ENCODE results near the gene LRRK1.

LRRK1 gene

DNA sequence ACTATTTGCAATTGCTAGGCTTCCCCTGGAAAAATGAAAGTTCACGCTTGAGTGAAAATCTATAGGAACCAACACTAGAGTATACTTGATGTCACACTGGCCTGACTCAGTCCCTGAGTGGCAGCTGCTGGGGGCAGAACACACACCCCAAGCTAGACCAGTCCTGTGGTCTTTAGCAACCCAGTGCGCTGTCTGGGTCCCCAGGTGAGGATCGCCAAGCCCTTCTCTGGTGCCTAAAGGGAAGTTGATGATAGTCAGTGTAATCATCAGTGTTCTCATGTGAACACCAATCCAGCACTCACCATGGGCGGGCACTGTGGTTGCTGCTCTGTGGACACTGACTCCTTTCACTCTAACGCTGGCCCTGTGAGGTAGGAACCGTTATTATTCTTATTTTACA, 28.3 kb upstream of the LRRK1 start:
- no peak for DNase-seq (ENCODE audit: low read depth)

DNA sequence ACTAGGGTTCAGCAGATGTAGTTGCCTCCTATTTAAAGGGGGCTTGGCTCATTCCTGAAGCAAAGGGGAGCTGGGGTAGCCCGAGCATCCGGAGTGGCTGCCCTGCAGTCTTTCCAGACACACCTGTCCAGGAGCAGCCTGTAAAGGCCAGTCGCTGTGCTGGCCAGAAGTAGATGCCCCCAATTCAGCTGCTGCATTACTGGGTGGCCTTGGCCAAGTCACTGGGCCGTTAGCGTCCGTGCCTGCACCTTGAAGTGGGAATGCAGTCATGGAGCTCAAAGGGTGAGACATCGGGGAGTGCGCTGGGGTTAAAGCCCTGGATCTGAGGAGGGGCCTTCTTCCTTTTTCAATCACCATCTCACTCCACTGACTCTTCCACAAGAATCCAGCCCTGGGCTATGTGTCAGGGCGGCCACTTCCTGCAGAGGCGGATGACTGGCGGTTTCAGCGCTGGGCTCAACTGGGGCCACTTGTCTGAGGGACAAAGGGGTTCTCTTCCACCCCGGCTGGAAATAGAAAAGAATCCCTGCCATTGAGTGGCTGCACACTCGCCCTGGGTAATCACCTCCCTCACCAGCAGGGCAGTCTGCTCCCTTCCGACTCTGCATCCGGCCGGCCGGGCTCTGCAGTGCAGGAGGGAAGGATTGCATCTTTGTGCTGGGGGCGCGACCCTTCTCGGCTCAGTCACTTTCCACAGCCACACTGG, 27.7 kb upstream of the LRRK1 start:
- DNase-seq (ENCODE audit: low read depth): no peak

DNA sequence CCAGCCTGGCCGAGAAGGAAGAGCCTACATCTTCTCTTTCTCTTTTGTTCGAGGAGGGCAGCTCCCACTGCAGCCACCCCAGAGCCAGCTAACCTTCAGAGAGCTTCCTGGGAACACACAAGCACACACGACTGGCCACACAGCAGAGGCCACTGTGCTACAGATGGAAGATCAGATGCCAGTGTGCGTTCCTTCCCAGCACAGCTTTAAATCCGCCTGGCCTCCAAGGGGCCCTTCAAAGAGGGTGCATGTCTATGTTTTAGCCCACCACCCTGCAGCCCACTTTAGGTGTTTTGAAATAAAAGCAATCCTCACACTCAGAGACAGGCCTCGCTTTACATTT, 27.2 kb upstream of the LRRK1 start:
- no peak for DNase-seq (ENCODE audit: low read depth)

- DNase-seq (ENCODE audit: low read depth): no peak
These were observed 25.7 kb upstream of the LRRK1 start for GRCh38 chr15:100893261-100893963.

DNA sequence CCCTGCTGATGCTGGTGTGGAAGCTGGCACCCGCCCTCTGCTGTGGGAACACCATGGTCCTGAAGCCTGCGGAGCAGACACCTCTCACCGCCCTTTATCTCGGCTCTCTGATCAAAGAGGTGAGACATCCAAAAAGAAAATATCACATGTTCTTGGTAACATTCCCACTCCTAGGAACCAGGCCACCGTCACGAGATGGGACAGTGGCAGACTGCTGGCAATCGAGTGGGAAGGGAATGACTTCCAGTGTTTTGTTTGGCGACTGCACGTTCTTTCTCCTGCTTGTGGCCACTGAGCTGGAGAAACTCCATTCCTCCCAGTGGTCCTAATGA, 25.2 kb upstream of the LRRK1 start:
- no peak for DNase-seq (ENCODE audit: low read depth)

DNA sequence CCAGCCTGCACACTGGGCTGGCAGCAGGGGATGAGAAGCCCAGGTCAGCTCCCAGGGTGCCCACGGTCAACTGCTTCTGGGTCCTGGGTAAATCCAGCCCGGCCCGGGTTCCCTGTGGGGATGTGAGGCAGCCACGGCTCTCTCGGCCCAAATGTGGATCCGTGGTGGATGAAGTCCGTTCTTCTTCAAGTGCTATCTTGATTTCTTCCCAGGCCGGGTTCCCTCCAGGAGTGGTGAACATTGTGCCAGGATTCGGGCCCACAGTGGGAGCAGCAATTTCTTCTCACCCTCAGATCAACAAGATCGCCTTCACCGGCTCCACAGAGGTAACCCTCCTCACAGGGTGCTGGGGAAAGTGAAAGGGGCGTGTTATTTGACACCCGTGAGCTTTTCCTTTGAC, 23.4 kb upstream of the LRRK1 start:
- no peak for DNase-seq (ENCODE audit: low read depth)

DNA sequence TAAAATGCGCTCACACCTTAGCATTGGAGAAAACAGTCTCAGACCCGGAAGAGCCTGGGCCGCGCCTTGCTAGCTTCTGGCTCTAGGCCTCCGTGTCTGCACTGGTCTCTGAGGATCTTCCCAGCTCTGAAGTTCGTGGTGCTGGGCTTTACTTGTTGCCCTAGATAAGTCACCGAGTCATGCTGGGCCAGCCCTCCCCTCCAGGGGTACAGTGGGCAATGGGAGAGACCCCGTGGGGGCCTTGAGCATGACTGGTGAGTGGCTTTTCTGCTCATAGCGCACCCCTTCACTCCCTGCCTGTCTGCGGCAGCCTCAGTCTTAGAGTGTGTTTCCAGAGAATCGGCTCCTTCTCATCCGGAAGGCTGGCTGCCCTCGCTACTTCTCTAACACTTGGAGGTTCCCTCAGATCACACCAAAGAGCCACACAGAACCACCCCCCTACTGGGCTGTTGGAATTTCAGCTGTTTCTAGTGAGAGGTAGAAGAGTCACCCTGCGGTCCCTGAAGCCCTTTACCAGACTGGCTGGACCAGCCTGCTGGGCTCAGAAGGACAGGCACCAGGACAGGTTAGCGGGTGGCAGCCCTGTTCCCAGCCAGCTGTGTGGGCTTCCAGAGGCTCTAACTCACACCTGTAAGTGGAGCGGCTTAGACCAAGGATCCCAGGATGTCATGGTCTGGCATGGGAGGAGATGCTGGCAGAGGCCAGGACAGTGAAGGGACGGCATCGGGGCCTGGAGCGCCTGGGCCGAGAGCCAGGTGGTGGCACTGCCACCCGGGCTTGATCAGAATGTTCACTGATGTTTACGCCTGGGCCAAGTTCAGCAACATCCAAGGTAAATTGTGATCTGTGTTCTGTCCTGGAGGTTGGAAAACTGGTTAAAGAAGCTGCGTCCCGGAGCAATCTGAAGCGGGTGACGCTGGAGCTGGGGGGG, 21.7 kb upstream of the LRRK1 start:
- DNase-seq (ENCODE audit: low read depth): no peak

DNA sequence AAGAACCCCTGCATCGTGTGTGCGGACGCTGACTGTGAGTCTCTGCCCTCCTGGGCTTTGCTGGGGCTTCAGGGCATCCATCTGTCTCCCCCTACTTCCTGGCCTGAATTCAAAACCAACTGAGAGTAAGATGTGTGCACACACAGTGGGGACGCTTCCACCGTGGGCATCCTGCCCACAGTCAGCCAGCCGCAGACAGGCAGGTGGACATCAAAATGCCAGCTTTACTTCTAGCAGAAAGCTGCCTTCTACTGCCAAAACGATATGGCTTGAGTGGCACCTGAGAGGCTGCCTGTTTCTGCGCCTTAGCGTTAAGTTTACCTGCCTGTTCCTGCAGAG, 21.0 kb upstream of the LRRK1 start:
- no peak for DNase-seq (ENCODE audit: low read depth)

DNA sequence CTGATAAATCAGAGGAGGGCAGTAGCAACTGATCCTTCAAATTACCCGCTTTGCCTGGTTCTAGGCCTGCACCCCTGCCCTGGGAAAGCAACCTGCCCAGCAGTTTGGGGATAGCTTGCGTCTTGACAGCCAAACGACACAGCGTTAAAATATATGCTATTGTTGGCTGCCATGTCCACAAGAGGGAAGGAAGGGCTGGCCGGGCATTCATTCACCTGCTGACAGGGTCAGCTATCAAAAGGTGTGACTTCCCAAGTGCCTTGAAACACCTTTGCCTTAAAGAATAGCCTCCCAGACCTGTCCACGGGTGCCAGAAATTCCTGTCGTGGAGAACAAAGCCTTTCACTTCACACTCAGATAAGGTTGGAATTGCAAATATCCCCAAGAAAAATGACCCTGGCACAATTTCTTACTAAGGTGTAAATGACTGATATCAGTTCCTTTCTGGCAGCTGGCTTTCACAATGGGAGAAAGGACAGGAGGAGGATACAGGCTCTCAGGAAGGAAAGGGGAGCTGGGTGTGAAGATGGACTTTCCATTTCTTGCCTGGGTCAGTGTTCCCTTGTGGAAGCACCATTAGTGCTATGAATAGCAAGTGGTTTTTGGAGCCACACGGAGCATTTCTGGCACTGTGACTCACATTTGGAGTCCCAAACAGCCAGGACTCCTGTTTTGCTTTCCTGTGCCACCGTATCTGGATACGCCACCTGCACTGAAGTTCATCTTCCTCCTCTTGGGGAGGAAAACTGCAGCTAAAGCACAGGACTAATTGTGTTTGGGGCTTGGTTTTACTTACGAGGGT, 20.3 kb upstream of the LRRK1 start:
- DNase-seq (ENCODE audit: low read depth): no peak

DNA sequence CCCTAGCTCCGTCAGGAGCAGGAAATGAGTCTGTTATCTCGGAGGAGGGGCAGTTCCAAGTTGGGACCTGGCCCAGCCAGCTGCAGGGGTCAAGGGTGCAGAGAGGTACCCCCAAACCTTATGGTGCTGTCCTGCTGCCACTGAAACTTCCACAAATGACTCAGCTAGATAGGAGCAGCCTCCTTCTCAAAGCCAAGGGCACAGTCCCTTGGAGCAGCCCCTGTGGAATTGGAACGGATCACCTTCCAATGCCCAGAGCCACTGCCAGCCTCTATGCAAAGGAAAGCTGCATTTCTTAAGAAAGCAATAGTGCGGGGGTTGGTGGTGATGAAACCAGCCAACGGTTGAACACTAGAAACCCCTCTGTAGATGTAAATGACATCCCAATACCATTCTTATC, 19.6 kb upstream of the LRRK1 start:
- no peak for DNase-seq (ENCODE audit: low read depth)

DNA sequence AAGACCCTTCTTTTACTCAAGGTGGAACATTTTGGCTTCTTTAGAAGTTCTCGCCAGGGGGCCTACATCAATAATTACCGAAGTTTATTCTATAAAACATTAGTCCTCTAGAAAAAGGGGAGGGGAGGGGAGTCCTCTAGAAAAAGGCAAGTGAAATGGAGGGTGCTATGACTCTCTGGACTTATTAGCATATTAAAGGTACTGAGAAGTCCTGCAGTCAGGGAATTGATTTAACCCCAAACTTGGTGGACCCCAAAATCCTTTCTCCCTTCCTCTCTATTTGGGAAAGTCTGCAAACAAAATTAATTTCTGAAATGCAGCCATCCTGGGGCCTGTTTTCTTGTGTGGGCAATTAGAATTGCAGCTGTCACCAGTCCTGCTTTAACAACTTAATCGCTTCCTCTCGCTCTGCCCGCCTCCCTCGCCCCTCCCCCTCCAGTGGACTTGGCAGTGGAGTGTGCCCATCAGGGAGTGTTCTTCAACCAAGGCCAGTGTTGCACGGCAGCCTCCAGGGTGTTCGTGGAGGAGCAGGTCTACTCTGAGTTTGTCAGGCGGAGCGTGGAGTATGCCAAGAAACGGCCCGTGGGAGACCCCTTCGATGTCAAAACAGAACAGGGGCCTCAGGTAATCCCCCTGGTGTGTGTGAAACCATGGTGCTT, 18.9 kb upstream of the LRRK1 start:
- DNase-seq (ENCODE audit: low read depth): no peak

DNA sequence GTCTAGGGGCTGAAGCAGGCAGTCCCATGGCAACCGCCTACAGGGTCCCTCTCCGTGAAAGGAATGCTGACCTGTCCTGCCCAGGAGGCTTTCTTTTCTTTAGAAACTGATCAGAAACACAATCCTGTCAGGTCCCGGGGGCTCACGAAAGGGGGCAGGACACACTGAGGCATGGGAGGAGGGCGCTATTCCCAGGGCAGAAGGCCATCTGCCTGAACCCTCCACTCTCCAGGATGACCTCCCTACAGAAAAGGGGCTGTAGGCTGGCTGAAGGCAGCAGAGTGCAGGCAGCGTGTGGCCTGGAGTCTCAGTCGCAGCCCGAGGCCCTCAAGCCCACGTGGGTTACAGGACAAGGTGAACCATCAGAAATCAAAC, 18.4 kb upstream of the LRRK1 start:
- no peak for DNase-seq (ENCODE audit: low read depth)

GRCh38 chr15:100901296-100901695, 17.9 kb upstream of the LRRK1 start:
- no peak for DNase-seq (ENCODE audit: low read depth)

GRCh38 chr15:100901702-100902435, 17.3 kb upstream of the LRRK1 start:
- no peak for DNase-seq (ENCODE audit: low read depth)

DNA sequence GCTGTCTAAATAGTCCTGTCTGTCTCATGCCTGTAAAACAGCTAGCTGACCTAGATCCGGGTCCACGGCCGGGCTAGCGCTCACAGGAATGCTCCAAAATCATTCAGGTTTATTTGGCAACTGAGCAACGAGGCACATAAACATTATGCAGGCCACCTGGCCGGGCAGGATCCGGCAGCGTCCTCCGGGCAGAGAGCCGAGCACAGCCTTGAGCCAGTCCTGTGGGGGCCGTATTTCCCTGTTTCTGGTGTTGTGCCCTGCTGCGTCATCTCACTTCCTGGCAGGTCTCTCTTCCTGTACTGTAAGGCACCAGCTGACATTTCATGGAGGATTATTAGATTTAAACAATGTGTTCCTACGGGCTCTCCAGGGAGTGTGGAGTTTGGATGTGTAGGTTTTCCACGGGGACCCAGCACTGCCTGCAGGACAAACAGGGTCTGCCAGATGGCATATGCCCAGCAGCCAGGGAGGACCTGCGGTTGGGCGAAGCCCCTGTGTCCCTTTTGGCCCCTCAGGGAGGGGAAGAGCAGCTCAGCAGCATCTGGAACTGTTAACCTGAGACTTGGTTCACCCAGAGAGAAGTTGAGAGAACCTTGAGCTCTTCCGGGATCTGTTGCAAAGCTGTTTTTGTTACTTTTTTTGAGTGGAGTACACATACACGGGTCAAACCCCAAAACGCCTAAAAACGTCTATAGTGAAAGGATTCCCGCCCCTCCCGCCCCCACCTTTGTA, 16.6 kb upstream of the LRRK1 start:
- no peak for DNase-seq (ENCODE audit: low read depth)

- no peak for DNase-seq (ENCODE audit: low read depth)
These were observed 16.0 kb upstream of the LRRK1 start for GRCh38 chr15:100903168-100903554.

- DNase-seq (ENCODE audit: low read depth): no peak
These were observed 13.3 kb upstream of the LRRK1 start for GRCh38 chr15:100905850-100906249.

- DNase-seq (ENCODE audit: low read depth): no peak
These were observed 10.7 kb upstream of the LRRK1 start for GRCh38 chr15:100908466-100908865.

DNA sequence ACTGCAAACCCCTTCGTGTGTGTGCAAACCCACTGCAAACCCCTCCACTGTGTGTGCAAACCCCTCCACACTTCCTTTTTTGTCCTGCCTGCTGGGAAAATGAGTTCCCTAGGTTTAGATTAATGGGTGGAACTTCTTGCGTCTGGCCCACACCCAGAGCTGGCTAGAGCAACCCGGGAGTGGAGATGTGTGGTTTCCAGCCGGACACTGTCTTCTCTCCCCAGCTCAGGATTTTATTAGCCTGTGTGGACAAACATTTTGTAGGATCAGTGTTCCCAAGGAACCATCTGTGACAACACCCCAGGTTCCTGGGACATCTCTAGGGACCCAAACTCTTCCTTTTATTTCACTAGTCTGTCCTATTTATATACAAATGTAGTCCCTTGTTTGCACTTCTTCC, 9.6 kb upstream of the LRRK1 start:
- DNase-seq (ENCODE audit: low read depth): no peak

Data from stimulated activated CD8-positive, alpha-beta memory T cell treated with anti-CD3 and anti-CD28 coated beads, Interleukin-15, amount 100 ng/mL, for 24 hours (primary cell).